BLaER1 (cell line): Measurements from ENCODE around the gene DIP2C.

Source experiments
- H3K27ac ChIP-seq: shearing (Covaris generic); formaldehyde crosslinking; 2 replicates; pipeline ENCODE4 v1.8.1; 2022
- H3K27me3 ChIP-seq: shearing (Covaris generic); formaldehyde crosslinking; 2 replicates; pipeline ENCODE4 v1.8.1; 2022
- H3K36me3 ChIP-seq: shearing (Covaris generic); formaldehyde crosslinking; 2 replicates; pipeline ENCODE4 v1.8.1; 2022
- H3K4me1 ChIP-seq: shearing (Covaris generic); formaldehyde crosslinking; 2 replicates; pipeline ENCODE4 v1.8.1; 2022
- H3K4me2 ChIP-seq: shearing (Covaris generic); formaldehyde crosslinking; 2 replicates; pipeline ENCODE4 v1.8.1; 2022
- H3K4me3 ChIP-seq: shearing (Covaris generic); formaldehyde crosslinking; 2 replicates; pipeline ENCODE4 v1.8.1; 2022
- H3K9ac ChIP-seq: shearing (Covaris generic); formaldehyde crosslinking; 2 replicates; pipeline ENCODE4 v1.8.1; 2022
- H3K9me3 ChIP-seq: shearing (Covaris generic); formaldehyde crosslinking; 2 replicates; pipeline ENCODE4 v1.8.1; 2022
- H4K20me1 ChIP-seq: shearing (Covaris generic); formaldehyde crosslinking; 2 replicates; pipeline ENCODE4 v1.8.1; 2022
- Cebpa-rat ChIP-seq: shearing (Covaris generic); IDR thresholded peaks from 2 replicates; pipeline ENCODE4 v1.8.1; 2022

DIP2C gene

GRCh38 chr10:360653-361052, 328.8 kb downstream of the DIP2C start:
- no peak overlapping the region for H3K4me2 ChIP-seq
- no peaks in the 10 kb centered on the region for H4K20me1 ChIP-seq
- no peaks in the 10 kb centered on the region for H3K27me3 ChIP-seq
- H3K27ac ChIP-seq, result no peak overlapping the region
- peaks cover 73% of the 10 kb centered on the region for H3K36me3 ChIP-seq
- no peak overlapping the region for H3K9ac ChIP-seq
- H3K4me3 ChIP-seq, result no peak overlapping the region
- TF ChIP-seq Cebpa-rat, result no peak
- H3K9me3 ChIP-seq, result no peaks in the 10 kb centered on the region
- peaks cover 44% of the 10 kb centered on the region for H3K4me1 ChIP-seq

- Histone ChIP-seq H4K20me1 (no peaks in the 10 kb centered on the region), H3K4me1 (peaks cover 37% of the 10 kb centered on the region), H3K4me2 (no peak overlapping the region), H3K27me3 (no peaks in the 10 kb centered on the region), H3K4me3 (no peak overlapping the region), H3K9ac (no peak overlapping the region), H3K27ac (no peak overlapping the region), H3K9me3 (no peaks in the 10 kb centered on the region), H3K36me3 (peaks cover 82% of the 10 kb centered on the region)
- TF ChIP-seq Cebpa-rat, result no peak
These were observed 329.7 kb downstream of the DIP2C start for GRCh38 chr10:359762-360161.

- Histone ChIP-seq H3K4me3 (no peak overlapping the region), H3K4me1 (peaks cover 30% of the 10 kb centered on the region), H4K20me1 (no peaks in the 10 kb centered on the region), H3K27me3 (no peaks in the 10 kb centered on the region), H3K4me2 (no peak overlapping the region), H3K27ac (no peak overlapping the region), H3K36me3 (peaks cover 87% of the 10 kb centered on the region), H3K9ac (no peak overlapping the region), H3K9me3 (no peaks in the 10 kb centered on the region)
- no peak for TF ChIP-seq Cebpa-rat
These were observed 330.4 kb downstream of the DIP2C start for GRCh38 chr10:359093-359492.

GRCh38 chr10:357201-357950, 332.1 kb downstream of the DIP2C start:
- no peaks in the 10 kb centered on the region for H4K20me1 ChIP-seq
- peaks cover 19% of the 10 kb centered on the region for H3K4me1 ChIP-seq
- peak overlapping the region; percentile 51 for H3K4me2 ChIP-seq
- H3K4me3 ChIP-seq, result no peak overlapping the region
- no peak overlapping the region for H3K9ac ChIP-seq
- peak overlapping the region; percentile 22; the same call in 1 of the 2 replicates for H3K27ac ChIP-seq
- no peaks in the 10 kb centered on the region for H3K27me3 ChIP-seq
- no peaks in the 10 kb centered on the region for H3K9me3 ChIP-seq
- no peak for TF ChIP-seq Cebpa-rat
- H3K36me3 ChIP-seq, result peaks cover 83% of the 10 kb centered on the region

GRCh38 chr10:356452-356851, 333.0 kb downstream of the DIP2C start:
- Histone ChIP-seq H3K27ac (no peak overlapping the region), H3K9me3 (no peaks in the 10 kb centered on the region), H3K9ac (no peak overlapping the region), H3K4me1 (peaks cover 19% of the 10 kb centered on the region), H3K4me3 (no peak overlapping the region), H4K20me1 (no peaks in the 10 kb centered on the region), H3K27me3 (no peaks in the 10 kb centered on the region), H3K4me2 (peak overlapping the region; percentile 51), H3K36me3 (peaks cover 81% of the 10 kb centered on the region)
- no peak for TF ChIP-seq Cebpa-rat

- TF ChIP-seq Cebpa-rat, result no peak
- no peaks in the 10 kb centered on the region for H3K9me3 ChIP-seq
- H3K27ac ChIP-seq, result no peak overlapping the region
- peaks cover 80% of the 10 kb centered on the region for H3K36me3 ChIP-seq
- H3K4me1 ChIP-seq, result peaks cover 19% of the 10 kb centered on the region
- no peaks in the 10 kb centered on the region for H4K20me1 ChIP-seq
- H3K27me3 ChIP-seq, result no peaks in the 10 kb centered on the region
- no peak overlapping the region for H3K4me2 ChIP-seq
- no peak overlapping the region for H3K9ac ChIP-seq
- H3K4me3 ChIP-seq, result no peak overlapping the region
These were observed 334.4 kb downstream of the DIP2C start for GRCh38 chr10:354901-355617.

GRCh38 chr10:352476-353235, 336.8 kb downstream of the DIP2C start:
- Histone ChIP-seq H3K4me2 (no peak overlapping the region), H4K20me1 (no peaks in the 10 kb centered on the region), H3K9me3 (peaks cover 8% of the 10 kb centered on the region), H3K27ac (no peak overlapping the region), H3K27me3 (no peaks in the 10 kb centered on the region), H3K4me3 (no peak overlapping the region), H3K36me3 (peaks cover 79% of the 10 kb centered on the region), H3K4me1 (peaks cover 19% of the 10 kb centered on the region), H3K9ac (no peak overlapping the region)
- no peak for TF ChIP-seq Cebpa-rat

GRCh38 chr10:351770-352334, 337.6 kb downstream of the DIP2C start:
- Histone ChIP-seq H3K36me3 (peaks cover 72% of the 10 kb centered on the region), H3K9ac (no peak overlapping the region), H3K9me3 (peaks cover 13% of the 10 kb centered on the region), H3K4me3 (no peak overlapping the region), H3K27ac (no peak overlapping the region), H4K20me1 (no peaks in the 10 kb centered on the region), H3K27me3 (no peaks in the 10 kb centered on the region), H3K4me2 (no peak overlapping the region), H3K4me1 (peaks cover 13% of the 10 kb centered on the region)
- TF ChIP-seq Cebpa-rat, result no peak

GRCh38 chr10:350981-351501, 338.4 kb downstream of the DIP2C start:
- Histone ChIP-seq H3K4me2 (no peak overlapping the region), H4K20me1 (no peaks in the 10 kb centered on the region), H3K9ac (no peak overlapping the region), H3K4me1 (peaks cover 5% of the 10 kb centered on the region), H3K9me3 (peaks cover 13% of the 10 kb centered on the region), H3K27ac (no peak overlapping the region), H3K4me3 (no peak overlapping the region), H3K27me3 (no peaks in the 10 kb centered on the region), H3K36me3 (peaks cover 70% of the 10 kb centered on the region)
- no peak for TF ChIP-seq Cebpa-rat
